Measurements from ENCODE around the gene BDH1. TPM values are rescaled to one million over a fixed set of nuclear protein-coding genes. Genes with fewer than 3 reads are reported as not detected.

The BDH1 gene
- total and polyA plus RNA-seq, 2 of the 13 experiments (the other 11 are each of a cell fraction or from before 2014, with no cell fraction given), result 21.2 to 71.9 TPM

DNA sequence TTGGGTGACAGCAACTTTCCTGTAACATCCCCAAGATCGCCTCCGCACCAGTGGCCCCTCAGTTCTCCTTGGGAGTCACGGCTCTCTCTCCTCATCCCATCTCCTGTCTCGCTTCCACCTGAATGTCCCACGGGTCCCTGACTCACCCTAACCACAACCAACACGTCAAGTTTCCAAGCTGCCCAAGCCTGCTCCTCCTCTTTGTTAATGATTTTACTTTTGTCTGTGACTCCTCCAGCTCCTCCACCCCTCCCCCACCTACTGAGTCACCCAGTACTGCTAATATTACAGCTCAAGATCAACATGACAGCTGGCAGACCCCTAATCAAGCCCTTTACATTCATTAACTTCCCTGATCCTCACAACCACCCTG, 39.3 kb downstream of the BDH1 start (continued):
- TF ChIP-seq, protein P1, sequence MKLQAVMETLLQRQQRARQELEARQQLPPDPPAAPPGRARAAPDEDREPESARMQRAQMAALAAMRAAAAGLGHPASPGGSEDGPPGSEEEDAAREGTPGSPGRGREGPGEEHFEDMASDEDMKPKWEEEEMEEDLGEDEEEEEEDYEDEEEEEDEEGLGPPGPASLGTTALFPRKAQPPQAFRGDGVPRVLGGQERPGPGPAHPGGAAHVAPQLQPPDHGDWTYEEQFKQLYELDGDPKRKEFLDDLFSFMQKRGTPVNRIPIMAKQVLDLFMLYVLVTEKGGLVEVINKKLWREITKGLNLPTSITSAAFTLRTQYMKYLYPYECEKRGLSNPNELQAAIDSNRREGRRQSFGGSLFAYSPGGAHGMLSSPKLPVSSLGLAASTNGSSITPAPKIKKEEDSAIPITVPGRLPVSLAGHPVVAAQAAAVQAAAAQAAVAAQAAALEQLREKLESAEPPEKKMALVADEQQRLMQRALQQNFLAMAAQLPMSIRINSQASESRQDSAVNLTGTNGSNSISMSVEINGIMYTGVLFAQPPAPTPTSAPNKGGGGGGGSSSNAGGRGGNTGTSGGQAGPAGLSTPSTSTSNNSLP (IDR thresholded peaks at IDR 0.05; ENCODE audit: low read depth, low read length), result 0 out of 2 replicates have a peak, but pooled peaks have one; percentile 12
- TF ChIP-seq, protein P2, sequence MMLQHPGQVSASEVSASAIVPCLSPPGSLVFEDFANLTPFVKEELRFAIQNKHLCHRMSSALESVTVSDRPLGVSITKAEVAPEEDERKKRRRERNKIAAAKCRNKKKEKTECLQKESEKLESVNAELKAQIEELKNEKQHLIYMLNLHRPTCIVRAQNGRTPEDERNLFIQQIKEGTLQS (CRISPR knock-in tag; IDR thresholded peaks at IDR 0.05), result peak; percentile 49; the same call in 1 of the 2 replicates
- TF ChIP-seq TGIF2 (CRISPR knock-in tag; IDR thresholded peaks at IDR 0.05), result 0 out of 2 replicates have a peak, but pooled peaks have one; percentile 29
- TF ChIP-seq FOSL2 (CRISPR knock-in tag; IDR thresholded peaks at IDR 0.05), result peak; percentile 86

- in situ Hi-C loops (cut with HindIII; ENCODE audit: extremely low pct_ligation_motif_present, low pct_unique_long_range_greater_than_20kb) (loop anchor here (25.0 kb wide), 1 partner anchor 528 kb away; no protein-coding TSS in a partner anchor), intact Hi-C loops (cut with micrococcal nuclease; ENCODE audit: unreplicated experiment) (no loop called here)
- 29% methylated on average over 7 of the region's 10 CpGs for WGBS (ENCODE audit: low lambda C conversion rate)
- POLR2A ChIA-PET, result interaction anchor here (0.9 to 1.9 kb wide), 6 partner anchors 11 to 258 kb away, joined by 3 to 7 read pairs (median 4); no protein-coding TSS in a partner anchor
- peaks cover 0 to 7% of the 10 kb centered on the region in 2 experiments; a peak in 3 of 5 replicates for H3K36me3 ChIP-seq (replicated peaks in 1 of 2; ENCODE audit: control insufficient read depth in 1 of 2, insufficient read depth in 2 of 2, low read length in 2 of 2)
- peak overlapping the region in 1 of 3 experiments; percentile 29; a peak in 1 of 6 replicates for H3K4me3 ChIP-seq (replicated peaks in 1 of 3; ENCODE audit: insufficient read depth in 1 of 3, low read depth in 2 of 3, low read length in 3 of 3)
- no peaks in the 10 kb centered on the region; a peak in 1 of 5 replicates for H3K27me3 ChIP-seq (ENCODE audit: control insufficient read depth in 1 of 2, insufficient read depth in 2 of 2, low read length in 2 of 2)
- no TSS peak for BruUV-seq (replicated peaks)
- FAIRE-seq, result peak; percentile 58
- H2AFZ ChIP-seq (ENCODE audit: low read length), result no peak overlapping the region
- peaks cover 59% of the 10 kb centered on the region for H3K4me1 ChIP-seq (ENCODE audit: insufficient read depth, low read length)
- H3K4me2 ChIP-seq (ENCODE audit: low read depth, low read length), result peak overlapping the region; percentile 54
- H3K9me3 ChIP-seq (ENCODE audit: low read length), result no peaks in the 10 kb centered on the region
- no peaks in the 10 kb centered on the region for H3K79me2 ChIP-seq (ENCODE audit: insufficient read depth, low read length)
- peak; percentile 36 for ATAC-seq
- peak overlapping the region; percentile 32 for H3K9ac ChIP-seq (ENCODE audit: insufficient read depth, low read depth, low read length)
- CTCF ChIA-PET (ENCODE audit: low intra/inter-chr PET ratio, low total read pairs), result no interaction called here
- DNase-seq (ENCODE audit: low spot score), result no peak
- no peaks in the 10 kb centered on the region for H4K20me1 ChIP-seq (ENCODE audit: insufficient read depth, low read length)
- peak overlapping the region; percentile 64 for H3K27ac ChIP-seq (ENCODE audit: extremely low read length, insufficient read depth, low read length)
- TF ChIP-seq ZNF768 (CRISPR knock-in tag; IDR thresholded peaks at IDR 0.05) (peak; percentile 61; the same call in 1 of the 2 replicates), KDM5B (CRISPR knock-in tag; IDR thresholded peaks at IDR 0.05; ENCODE audit: borderline replicate concordance) (peak; percentile 6; the same call in 1 of the 2 replicates), CREB1 (IDR thresholded peaks at IDR 0.05) (no peak), CREB1 (CRISPR knock-in tag; IDR thresholded peaks at IDR 0.05) (peak; percentile 26; the same call in 1 of the 2 replicates), FOXA1 (IDR thresholded peaks at IDR 0.05) (no peak), FOXA1 (CRISPR knock-in tag; IDR thresholded peaks at IDR 0.05) (0 out of 2 replicates have a peak, but pooled peaks have one; percentile 33), GATAD2A (CRISPR knock-in tag; IDR thresholded peaks at IDR 0.05) (no peak), GATAD1 (CRISPR knock-in tag; IDR thresholded peaks at IDR 0.05) (no peak)
- TF ChIP-seq, protein P3, sequence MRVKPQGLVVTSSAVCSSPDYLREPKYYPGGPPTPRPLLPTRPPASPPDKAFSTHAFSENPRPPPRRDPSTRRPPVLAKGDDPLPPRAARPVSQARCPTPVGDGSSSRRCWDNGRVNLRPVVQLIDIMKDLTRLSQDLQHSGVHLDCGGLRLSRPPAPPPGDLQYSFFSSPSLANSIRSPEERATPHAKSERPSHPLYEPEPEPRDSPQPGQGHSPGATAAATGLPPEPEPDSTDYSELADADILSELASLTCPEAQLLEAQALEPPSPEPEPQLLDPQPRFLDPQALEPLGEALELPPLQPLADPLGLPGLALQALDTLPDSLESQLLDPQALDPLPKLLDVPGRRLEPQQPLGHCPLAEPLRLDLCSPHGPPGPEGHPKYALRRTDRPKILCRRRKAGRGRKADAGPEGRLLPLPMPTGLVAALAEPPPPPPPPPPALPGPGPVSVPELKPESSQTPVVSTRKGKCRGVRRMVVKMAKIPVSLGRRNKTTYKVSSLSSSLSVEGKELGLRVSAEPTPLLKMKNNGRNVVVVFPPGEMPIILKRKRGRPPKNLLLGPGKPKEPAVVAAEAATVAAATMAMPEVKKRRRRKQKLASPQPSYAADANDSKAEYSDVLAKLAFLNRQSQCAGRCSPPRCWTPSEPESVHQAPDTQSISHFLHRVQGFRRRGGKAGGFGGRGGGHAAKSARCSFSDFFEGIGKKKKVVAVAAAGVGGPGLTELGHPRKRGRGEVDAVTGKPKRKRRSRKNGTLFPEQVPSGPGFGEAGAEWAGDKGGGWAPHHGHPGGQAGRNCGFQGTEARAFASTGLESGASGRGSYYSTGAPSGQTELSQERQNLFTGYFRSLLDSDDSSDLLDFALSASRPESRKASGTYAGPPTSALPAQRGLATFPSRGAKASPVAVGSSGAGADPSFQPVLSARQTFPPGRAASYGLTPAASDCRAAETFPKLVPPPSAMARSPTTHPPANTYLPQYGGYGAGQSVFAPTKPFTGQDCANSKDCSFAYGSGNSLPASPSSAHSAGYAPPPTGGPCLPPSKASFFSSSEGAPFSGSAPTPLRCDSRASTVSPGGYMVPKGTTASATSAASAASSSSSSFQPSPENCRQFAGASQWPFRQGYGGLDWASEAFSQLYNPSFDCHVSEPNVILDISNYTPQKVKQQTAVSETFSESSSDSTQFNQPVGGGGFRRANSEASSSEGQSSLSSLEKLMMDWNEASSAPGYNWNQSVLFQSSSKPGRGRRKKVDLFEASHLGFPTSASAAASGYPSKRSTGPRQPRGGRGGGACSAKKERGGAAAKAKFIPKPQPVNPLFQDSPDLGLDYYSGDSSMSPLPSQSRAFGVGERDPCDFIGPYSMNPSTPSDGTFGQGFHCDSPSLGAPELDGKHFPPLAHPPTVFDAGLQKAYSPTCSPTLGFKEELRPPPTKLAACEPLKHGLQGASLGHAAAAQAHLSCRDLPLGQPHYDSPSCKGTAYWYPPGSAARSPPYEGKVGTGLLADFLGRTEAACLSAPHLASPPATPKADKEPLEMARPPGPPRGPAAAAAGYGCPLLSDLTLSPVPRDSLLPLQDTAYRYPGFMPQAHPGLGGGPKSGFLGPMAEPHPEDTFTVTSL (CRISPR knock-in tag; IDR thresholded peaks at IDR 0.05; ENCODE audit: borderline replicate concordance), result 0 out of 2 replicates have a peak, but pooled peaks have one; percentile 38
- TF ChIP-seq, protein P4, sequence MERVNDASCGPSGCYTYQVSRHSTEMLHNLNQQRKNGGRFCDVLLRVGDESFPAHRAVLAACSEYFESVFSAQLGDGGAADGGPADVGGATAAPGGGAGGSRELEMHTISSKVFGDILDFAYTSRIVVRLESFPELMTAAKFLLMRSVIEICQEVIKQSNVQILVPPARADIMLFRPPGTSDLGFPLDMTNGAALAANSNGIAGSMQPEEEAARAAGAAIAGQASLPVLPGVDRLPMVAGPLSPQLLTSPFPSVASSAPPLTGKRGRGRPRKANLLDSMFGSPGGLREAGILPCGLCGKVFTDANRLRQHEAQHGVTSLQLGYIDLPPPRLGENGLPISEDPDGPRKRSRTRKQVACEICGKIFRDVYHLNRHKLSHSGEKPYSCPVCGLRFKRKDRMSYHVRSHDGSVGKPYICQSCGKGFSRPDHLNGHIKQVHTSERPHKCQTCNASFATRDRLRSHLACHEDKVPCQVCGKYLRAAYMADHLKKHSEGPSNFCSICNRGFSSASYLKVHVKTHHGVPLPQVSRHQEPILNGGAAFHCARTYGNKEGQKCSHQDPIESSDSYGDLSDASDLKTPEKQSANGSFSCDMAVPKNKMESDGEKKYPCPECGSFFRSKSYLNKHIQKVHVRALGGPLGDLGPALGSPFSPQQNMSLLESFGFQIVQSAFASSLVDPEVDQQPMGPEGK (CRISPR knock-in tag; IDR thresholded peaks at IDR 0.05), result no peak; the same call in 1 of the 2 replicates
Observed at GRCh38 chr3:197514786-197515355, 40.9 kb downstream of the BDH1 start.
